Ishikawa (cell line): ENCODE results near the gene USP44.

Experiments used
- CEBPB ChIP-seq: IDR thresholded peaks from 2 replicates; pipeline ENCODE4 v1.6.1; 2012
- CREB1 ChIP-seq: IDR thresholded peaks from 2 replicates; pipeline ENCODE4 v1.6.1; 2012; ENCODE audit warnings: low read depth
- EGR1 ChIP-seq: IDR thresholded peaks from 2 replicates; pipeline ENCODE4 v1.6.1; 2012
- EP300 ChIP-seq: IDR thresholded peaks from 2 replicates; pipeline ENCODE4 v1.6.1; 2012; ENCODE audit warnings: borderline replicate concordance
- FOXM1 ChIP-seq: IDR thresholded peaks from 2 replicates; pipeline ENCODE4 v1.6.1; 2012; ENCODE audit warnings: low read depth, borderline replicate concordance
- MAX ChIP-seq: IDR thresholded peaks from 2 replicates; pipeline ENCODE4 v1.6.1; 2012
- NFIC ChIP-seq: IDR thresholded peaks from 2 replicates; pipeline ENCODE4 v1.6.1; 2012
- RAD21 ChIP-seq: IDR thresholded peaks from 2 replicates; pipeline ENCODE4 v1.6.1; 2012; ENCODE audit warnings: low read depth
- REST ChIP-seq: IDR thresholded peaks from 2 replicates; pipeline ENCODE4 v1.6.1; 2012; ENCODE audit warnings: low read depth, mild to moderate bottlenecking
- TAF1 ChIP-seq: IDR thresholded peaks from 2 replicates; pipeline ENCODE4 v1.6.1; 2012; ENCODE audit warnings: low read depth, mild to moderate bottlenecking
- TCF12 ChIP-seq: IDR thresholded peaks from 2 replicates; pipeline ENCODE4 v1.6.1; 2012; ENCODE audit warnings: low read depth

- TF ChIP-seq REST (no peak), EGR1 (no peak), MAX (no peak), TAF1 (no peak), NFIC (no peak), EP300 (no peak), FOXM1 (no peak), CREB1 (no peak), RAD21 (no peak), CEBPB (no peak), TCF12 (no peak)
Measured at GRCh38 chr12:95494888-95495287, 56.4 kb downstream of the USP44 start.
